HepG2 (cell line): ENCODE measurements around the gene FAM111A. TPM values are rescaled to one million over a fixed set of nuclear protein-coding genes. Genes with fewer than 3 reads are reported as not detected.
A peak's percentile ranks its signal among the peaks of the same experiment; 100 is the strongest.

Experiments
- FOXK1 ChIP-seq: sonication (generic); formaldehyde crosslinking; IDR thresholded peaks from 2 replicates; pipeline ENCODE4 v1.4.0; 2020; ENCODE audit warnings: low read depth, missing genetic modification reagents, borderline replicate concordance
- HCFC1 ChIP-seq: fragments of 150-350 bp; IDR thresholded peaks from 2 replicates; pipeline ENCODE4 v1.6.1; 2014; ENCODE audit warnings: low read depth, low read length
- IKZF4 ChIP-seq: sonication (generic); formaldehyde crosslinking; IDR thresholded peaks from 2 replicates; pipeline ENCODE4 v1.5.1; 2020; ENCODE audit warnings: borderline replicate concordance, mild to moderate bottlenecking, low read depth, missing genetic modification reagents; ENCODE audit errors: not compliant biosample characterization
- JDP2 ChIP-seq: sonication (generic); formaldehyde crosslinking; IDR thresholded peaks from 2 replicates; pipeline ENCODE4 v1.8.1; 2022; ENCODE audit warnings: missing genetic modification reagents, borderline replicate concordance
- NFATC3 ChIP-seq: sonication (generic); formaldehyde crosslinking; IDR thresholded peaks from 2 replicates; pipeline ENCODE4 v1.5.1; 2020; ENCODE audit warnings: mild to moderate bottlenecking, missing genetic modification reagents
- PHF20 ChIP-seq: sonication (generic); formaldehyde crosslinking; IDR thresholded peaks from 2 replicates; pipeline ENCODE4 v1.5.0; 2020; ENCODE audit warnings: mild to moderate bottlenecking, missing genetic modification reagents
- RARG ChIP-seq: sonication (generic); formaldehyde crosslinking; IDR thresholded peaks from 2 replicates; pipeline ENCODE4 v1.4.0; 2020; ENCODE audit warnings: low read depth, mild to moderate bottlenecking, missing genetic modification reagents
- RFX3 ChIP-seq: IDR thresholded peaks from 2 replicates; pipeline ENCODE4 v1.6.1; 2016; ENCODE audit warnings: missing biosample characterization, missing genetic modification reagents
- SP4 ChIP-seq: sonication (generic); formaldehyde crosslinking; IDR thresholded peaks from 2 replicates; pipeline ENCODE4 v1.8.1; 2023; ENCODE audit warnings: mild to moderate bottlenecking, missing genetic modification reagents
- SP5 ChIP-seq: IDR thresholded peaks from 2 replicates; pipeline ENCODE4 v1.6.1; 2016; ENCODE audit warnings: low read depth, borderline replicate concordance
- SRF ChIP-seq: IDR thresholded peaks from 2 replicates; pipeline ENCODE4 v1.6.1; 2011; ENCODE audit warnings: mild to moderate bottlenecking, low read depth, low read length, moderate library complexity
- ZNF24 ChIP-seq: fragments of 450-650 bp; IDR thresholded peaks from 2 replicates; pipeline ENCODE4 v1.6.1; 2017; ENCODE audit warnings: antibody characterized with exemption, mild to moderate bottlenecking
- ZNF501 ChIP-seq: sonication (generic); formaldehyde crosslinking; IDR thresholded peaks from 2 replicates; pipeline ENCODE4 v1.5.1; 2020; ENCODE audit warnings: mild to moderate bottlenecking, moderate library complexity, missing genetic modification reagents
- ZNF564 ChIP-seq: sonication (generic); formaldehyde crosslinking; IDR thresholded peaks from 2 replicates; pipeline ENCODE4 v1.8.1; 2023; ENCODE audit warnings: mild to moderate bottlenecking, missing genetic modification reagents
- ZNF737 ChIP-seq: sonication (generic); formaldehyde crosslinking; IDR thresholded peaks from 2 replicates; pipeline ENCODE4 v1.5.0; 2020; ENCODE audit warnings: missing genetic modification reagents, mild to moderate bottlenecking, borderline replicate concordance
- polyA plus RNA-seq, 8 experiments: library from polyadenylated mRNA; depleted of rRNA in 3 of 8; stranded (reverse) in 7 of 8; unstranded in 1 of 8; fragments of >200 nt; fragmentation: Illumina TruSeq in 4 of 8; extraction: Trizol in 4 of 8; gene quantifications; 2 replicates each; pipeline versions ENCODE4 v1.2.1 to v1.2.3, GENCODE V29; 2011 to 2016; ENCODE audit warnings: low read depth in 4 of 8, missing spikeins in 1 of 8, mixed read lengths in 1 of 8; ENCODE audit not compliant: insufficient read depth in 1 of 8
- total RNA-seq, 5 experiments: library from RNA; depleted of rRNA; stranded (reverse); fragments of >200 nt; fragmentation: Illumina TruSeq; extraction: Trizol; gene quantifications; 2 replicates each; pipeline ENCODE4 v1.2.3, GENCODE V29; 2016; ENCODE audit warnings: low read depth in 1 of 5
- TF ChIP-seq, protein P1 (sequence below): sonication (generic); formaldehyde crosslinking; IDR thresholded peaks from 2 replicates; pipeline ENCODE4 v1.4.0; 2020; ENCODE audit warnings: missing genetic modification reagents
- TF ChIP-seq, protein P2 (sequence below): IDR thresholded peaks from 2 replicates; pipeline ENCODE4 v1.6.1; 2016; ENCODE audit warnings: missing genetic modification reagents, missing compliant biosample characterization
- TF ChIP-seq, protein P3 (sequence below): sonication (generic); formaldehyde crosslinking; conservative IDR thresholded peaks from 2 replicates; pipeline ENCODE4 v1.8.1; 2023; ENCODE audit warnings: missing genetic modification reagents
- TF ChIP-seq, protein P4 (sequence below): sonication (generic); formaldehyde crosslinking; IDR thresholded peaks from 2 replicates; pipeline ENCODE4 v1.4.0; 2020; ENCODE audit warnings: missing genetic modification reagents, borderline replicate concordance

Gene FAM111A
- total and polyA plus RNA-seq, 2 of the 13 experiments (the other 11 are each of a cell fraction or from before 2014, with no cell fraction given) = 3.2 to 13.5 TPM

DNA sequence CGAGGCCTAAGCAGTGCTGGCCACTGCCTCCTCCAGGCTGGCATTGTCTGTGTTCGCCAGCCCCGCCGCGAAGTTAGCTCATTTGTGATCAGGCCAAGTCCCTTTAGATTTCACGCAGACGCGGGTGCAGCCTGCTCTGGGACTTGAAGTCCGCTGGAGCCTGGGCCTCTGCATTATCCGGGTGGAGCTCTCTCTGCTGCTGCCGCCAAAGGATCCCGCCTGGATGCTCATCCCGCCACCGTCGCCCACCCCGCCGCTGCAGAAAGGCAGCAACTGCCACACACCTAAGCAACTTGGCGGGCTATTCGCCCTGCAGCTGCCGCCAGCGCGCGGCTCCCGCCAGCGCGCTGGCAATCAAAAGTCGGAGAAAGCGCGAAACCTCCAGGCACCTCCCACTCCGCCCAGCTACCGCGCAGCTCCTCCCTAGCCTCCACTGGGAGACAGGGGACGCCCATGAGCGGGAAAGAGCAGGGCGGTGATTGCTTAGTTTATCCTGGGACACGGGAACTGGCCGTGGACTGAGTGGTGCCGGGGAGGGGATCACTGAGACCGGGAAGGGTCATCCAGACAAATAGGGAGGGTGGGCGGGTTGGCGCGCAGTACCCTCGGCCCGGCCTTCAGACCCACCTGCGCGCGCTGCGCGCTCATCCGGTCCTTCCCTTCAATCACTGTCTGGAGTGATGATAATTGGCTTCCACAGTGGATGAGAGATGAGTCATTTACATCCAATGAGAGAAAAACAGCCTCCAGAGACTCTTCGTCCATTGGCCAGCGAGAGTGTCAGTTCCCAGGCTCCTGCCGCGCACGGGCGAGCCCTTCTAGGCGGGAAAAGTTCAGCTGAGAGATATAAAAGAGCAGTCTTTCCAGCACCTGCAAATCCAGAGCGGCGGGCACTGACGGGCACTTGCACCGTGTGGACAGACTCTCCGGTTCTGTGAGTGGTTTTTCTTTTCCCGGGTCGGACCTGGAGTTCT lies 36.0 kb upstream of the FAM111A start, which contains the start of gene FAM111B (continued):
- TF ChIP-seq FOXK1 (no peak), PHF20 (CRISPR knock-in tag) (no peak), RARG (CRISPR knock-in tag) (no peak), ZNF501 (CRISPR knock-in tag) (no peak; the same call in 1 of the 2 replicates), SRF (no peak), HCFC1 (no peak), ZNF24 (no peak), RFX3 (CRISPR knock-in tag) (no peak), SP5 (CRISPR knock-in tag) (no peak), SP4 (CRISPR knock-in tag) (no peak), ZNF564 (0 out of 2 replicates have a peak, but pooled peaks have one; percentile 8), ZNF737 (CRISPR knock-in tag) (no peak), JDP2 (CRISPR knock-in tag) (no peak), NFATC3 (no peak), IKZF4 (CRISPR knock-in tag) (no peak)
- TF ChIP-seq, protein P1, sequence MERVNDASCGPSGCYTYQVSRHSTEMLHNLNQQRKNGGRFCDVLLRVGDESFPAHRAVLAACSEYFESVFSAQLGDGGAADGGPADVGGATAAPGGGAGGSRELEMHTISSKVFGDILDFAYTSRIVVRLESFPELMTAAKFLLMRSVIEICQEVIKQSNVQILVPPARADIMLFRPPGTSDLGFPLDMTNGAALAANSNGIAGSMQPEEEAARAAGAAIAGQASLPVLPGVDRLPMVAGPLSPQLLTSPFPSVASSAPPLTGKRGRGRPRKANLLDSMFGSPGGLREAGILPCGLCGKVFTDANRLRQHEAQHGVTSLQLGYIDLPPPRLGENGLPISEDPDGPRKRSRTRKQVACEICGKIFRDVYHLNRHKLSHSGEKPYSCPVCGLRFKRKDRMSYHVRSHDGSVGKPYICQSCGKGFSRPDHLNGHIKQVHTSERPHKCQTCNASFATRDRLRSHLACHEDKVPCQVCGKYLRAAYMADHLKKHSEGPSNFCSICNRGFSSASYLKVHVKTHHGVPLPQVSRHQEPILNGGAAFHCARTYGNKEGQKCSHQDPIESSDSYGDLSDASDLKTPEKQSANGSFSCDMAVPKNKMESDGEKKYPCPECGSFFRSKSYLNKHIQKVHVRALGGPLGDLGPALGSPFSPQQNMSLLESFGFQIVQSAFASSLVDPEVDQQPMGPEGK (CRISPR knock-in tag) = no peak
- TF ChIP-seq, protein P2, sequence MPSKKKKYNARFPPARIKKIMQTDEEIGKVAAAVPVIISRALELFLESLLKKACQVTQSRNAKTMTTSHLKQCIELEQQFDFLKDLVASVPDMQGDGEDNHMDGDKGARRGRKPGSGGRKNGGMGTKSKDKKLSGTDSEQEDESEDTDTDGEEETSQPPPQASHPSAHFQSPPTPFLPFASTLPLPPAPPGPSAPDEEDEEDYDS (CRISPR knock-in tag) = no peak
- TF ChIP-seq, protein P3, sequence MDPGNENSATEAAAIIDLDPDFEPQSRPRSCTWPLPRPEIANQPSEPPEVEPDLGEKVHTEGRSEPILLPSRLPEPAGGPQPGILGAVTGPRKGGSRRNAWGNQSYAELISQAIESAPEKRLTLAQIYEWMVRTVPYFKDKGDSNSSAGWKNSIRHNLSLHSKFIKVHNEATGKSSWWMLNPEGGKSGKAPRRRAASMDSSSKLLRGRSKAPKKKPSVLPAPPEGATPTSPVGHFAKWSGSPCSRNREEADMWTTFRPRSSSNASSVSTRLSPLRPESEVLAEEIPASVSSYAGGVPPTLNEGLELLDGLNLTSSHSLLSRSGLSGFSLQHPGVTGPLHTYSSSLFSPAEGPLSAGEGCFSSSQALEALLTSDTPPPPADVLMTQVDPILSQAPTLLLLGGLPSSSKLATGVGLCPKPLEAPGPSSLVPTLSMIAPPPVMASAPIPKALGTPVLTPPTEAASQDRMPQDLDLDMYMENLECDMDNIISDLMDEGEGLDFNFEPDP = no peak
- TF ChIP-seq, protein P4, sequence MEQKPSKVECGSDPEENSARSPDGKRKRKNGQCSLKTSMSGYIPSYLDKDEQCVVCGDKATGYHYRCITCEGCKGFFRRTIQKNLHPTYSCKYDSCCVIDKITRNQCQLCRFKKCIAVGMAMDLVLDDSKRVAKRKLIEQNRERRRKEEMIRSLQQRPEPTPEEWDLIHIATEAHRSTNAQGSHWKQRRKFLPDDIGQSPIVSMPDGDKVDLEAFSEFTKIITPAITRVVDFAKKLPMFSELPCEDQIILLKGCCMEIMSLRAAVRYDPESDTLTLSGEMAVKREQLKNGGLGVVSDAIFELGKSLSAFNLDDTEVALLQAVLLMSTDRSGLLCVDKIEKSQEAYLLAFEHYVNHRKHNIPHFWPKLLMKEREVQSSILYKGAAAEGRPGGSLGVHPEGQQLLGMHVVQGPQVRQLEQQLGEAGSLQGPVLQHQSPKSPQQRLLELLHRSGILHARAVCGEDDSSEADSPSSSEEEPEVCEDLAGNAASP (CRISPR knock-in tag) = no peak
